Muscle of leg (tissue), 11 donors: ENCODE data around the gene CCNB2. TPM values are rescaled to one million over a fixed set of nuclear protein-coding genes. Genes with fewer than 3 reads are reported as not detected.
A peak's percentile ranks its signal among the peaks of the same experiment; 100 is the strongest.

Source experiments
- DNase-seq: peaks from one replicate; pipeline ENCODE4 v3.0.0; 2013
- H3K27ac ChIP-seq: one replicate; pipeline ENCODE4 v1.5.1; 2013; ENCODE audit warnings: mild to moderate bottlenecking, low read length, control low read depth
- H3K27me3 ChIP-seq: one replicate; pipeline ENCODE4 v1.6.1; 2013; ENCODE audit warnings: low read length; ENCODE audit not compliant: control insufficient read depth, insufficient read depth
- H3K36me3 ChIP-seq: one replicate; pipeline ENCODE4 v1.6.1; 2013; ENCODE audit warnings: low read length; ENCODE audit not compliant: control insufficient read depth, insufficient read depth
- H3K4me1 ChIP-seq: one replicate; pipeline ENCODE4 v1.6.1; 2013; ENCODE audit warnings: low read length; ENCODE audit not compliant: control insufficient read depth, insufficient read depth
- H3K4me3 ChIP-seq: one replicate; pipeline ENCODE4 v1.5.1; 2013; ENCODE audit warnings: low read length, control low read depth
- H3K9me3 ChIP-seq: replicated peaks from 2 replicates; pipeline ENCODE4 v1.6.1; 2013; ENCODE audit warnings: low read depth, low read length; ENCODE audit not compliant: control insufficient read depth
- WGBS: methylation state at CpG from one replicate; pipeline ENCODE4 v1.1.5; 2013; ENCODE audit warnings: missing lambda C conversion rate; ENCODE audit not compliant: insufficient coverage; 5-methylcytosine and 5-hydroxymethylcytosine counted together
- polyA plus RNA-seq, 8 donors: library from polyadenylated mRNA; unstranded; fragments of 120-200 nt; gene quantifications; one replicate each; pipeline versions ENCODE4 v1.2.1 to v1.2.3, GENCODE V29; 2013; ENCODE audit warnings: inconsistent platforms in 1 of 8, low replicate concordance in 1 of 8; ENCODE audit not compliant: insufficient read length in 8 of 8, insufficient read depth in 1 of 8
- total RNA-seq: library from RNA; stranded (reverse); fragments of 120-200 nt; gene quantifications from one replicate; pipeline ENCODE4 v1.2.4, GENCODE V29; 2013

CCNB2 gene
- total and polyA plus RNA-seq, 9 donors, result 13.9 to 29.1 (median 21.3) TPM

- no peak overlapping the region for H3K27ac ChIP-seq
- H3K27me3 ChIP-seq, result no peaks in the 10 kb centered on the region
- H3K36me3 ChIP-seq, result peaks cover 26% of the 10 kb centered on the region
- H3K9me3 ChIP-seq, result no peaks in the 10 kb centered on the region
- DNase-seq, result peak; percentile 86
- no CpG with 5 or more reads among the region's 2 CpGs for WGBS
- no peak overlapping the region for H3K4me3 ChIP-seq
- no peaks in the 10 kb centered on the region for H3K4me1 ChIP-seq
Measured at GRCh38 chr15:59148153-59148833, 43.3 kb downstream of the CCNB2 start.

- no peaks in the 10 kb centered on the region for H3K27me3 ChIP-seq
- H3K27ac ChIP-seq, result no peak overlapping the region
- H3K9me3 ChIP-seq, result no peaks in the 10 kb centered on the region
- DNase-seq, result peak; percentile 57
- peaks cover 37% of the 10 kb centered on the region for H3K36me3 ChIP-seq
- 60% methylated on average over 1 of the region's 2 CpGs for WGBS
- no peaks in the 10 kb centered on the region for H3K4me1 ChIP-seq
- H3K4me3 ChIP-seq, result no peak overlapping the region
Measured at GRCh38 chr15:59150185-59150584, 45.2 kb downstream of the CCNB2 start.

DNA sequence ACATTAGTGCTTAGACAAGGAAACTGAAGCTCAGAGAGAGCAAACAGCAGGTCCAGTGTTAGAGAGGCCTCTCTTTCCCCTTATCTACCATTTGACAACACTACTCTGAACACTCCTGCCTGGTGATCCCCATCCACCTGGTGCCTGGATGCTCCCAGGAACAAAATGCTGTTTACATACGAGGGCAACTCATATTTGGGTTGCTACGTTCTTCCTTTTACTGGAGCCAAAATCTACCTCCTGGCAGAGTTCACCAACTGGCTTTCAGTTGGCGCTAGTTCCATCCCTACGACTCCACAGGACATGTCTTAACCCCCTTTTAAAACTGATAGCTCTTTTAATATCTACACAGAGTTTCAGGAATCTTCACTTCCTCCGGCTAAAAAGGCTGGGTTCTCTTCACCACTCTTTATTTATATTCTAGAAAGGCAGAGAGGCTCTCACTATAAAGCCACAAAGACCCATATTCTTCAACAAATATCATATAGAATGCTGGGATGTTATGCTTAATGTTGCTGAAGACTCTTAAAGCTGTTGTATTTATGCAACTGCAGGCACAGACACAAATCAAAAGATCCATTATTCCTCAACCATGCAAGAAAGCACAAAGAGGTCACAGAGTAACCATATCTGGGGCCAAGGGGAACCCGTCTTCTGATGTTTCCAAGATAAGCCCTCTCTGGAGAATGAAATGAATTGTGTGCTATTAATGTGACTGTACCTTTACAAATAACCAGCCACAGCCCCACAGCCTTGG lies 47.9 kb downstream of the CCNB2 start:
- Histone ChIP-seq H3K36me3 (peaks cover 54% of the 10 kb centered on the region), H3K4me3 (no peak overlapping the region), H3K4me1 (peaks cover 6% of the 10 kb centered on the region), H3K27me3 (no peaks in the 10 kb centered on the region), H3K9me3 (no peaks in the 10 kb centered on the region), H3K27ac (no peak overlapping the region)
- WGBS, result 96% methylated on average over 3 of the region's 6 CpGs
- DNase-seq, result no peak

GRCh38 chr15:59153466-59153865 lies 48.5 kb downstream of the CCNB2 start:
- no peak for DNase-seq
- Histone ChIP-seq H3K4me1 (peaks cover 7% of the 10 kb centered on the region), H3K9me3 (no peaks in the 10 kb centered on the region), H3K27ac (no peak overlapping the region), H3K27me3 (no peaks in the 10 kb centered on the region), H3K4me3 (no peak overlapping the region), H3K36me3 (peaks cover 56% of the 10 kb centered on the region)
- WGBS, result 100% methylated on average over 2 of the region's 8 CpGs

- Histone ChIP-seq H3K36me3 (peaks cover 58% of the 10 kb centered on the region), H3K27me3 (no peaks in the 10 kb centered on the region), H3K4me3 (no peak overlapping the region), H3K27ac (no peak overlapping the region), H3K4me1 (peaks cover 7% of the 10 kb centered on the region), H3K9me3 (no peaks in the 10 kb centered on the region)
- no peak for DNase-seq
- WGBS, result 87% methylated on average over 6 of the region's 8 CpGs
Measured at GRCh38 chr15:59154243-59154642, 49.3 kb downstream of the CCNB2 start.

DNA sequence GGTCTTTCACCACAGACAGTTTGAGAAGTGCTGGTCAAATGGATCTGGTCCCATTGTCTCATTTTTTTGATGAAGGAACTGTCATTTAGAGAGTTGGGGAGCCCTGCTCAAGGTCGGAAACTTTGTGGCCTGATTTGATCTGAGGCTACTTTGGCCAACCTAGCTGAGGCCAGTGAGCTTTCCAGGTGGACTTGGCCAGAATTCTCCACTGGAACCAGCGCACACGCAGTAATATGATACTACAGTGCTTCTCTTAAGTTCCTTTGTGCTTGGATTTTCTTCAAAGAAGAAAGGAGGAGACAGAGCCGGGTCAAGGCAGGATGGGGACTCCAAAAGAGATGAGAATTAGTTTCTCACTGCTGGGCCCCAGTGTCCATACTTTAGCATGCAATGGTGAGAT lies 50.5 kb downstream of the CCNB2 start:
- Histone ChIP-seq H3K9me3 (no peaks in the 10 kb centered on the region), H3K27ac (no peak overlapping the region), H3K4me1 (peaks cover 7% of the 10 kb centered on the region), H3K4me3 (no peak overlapping the region), H3K27me3 (no peaks in the 10 kb centered on the region), H3K36me3 (peaks cover 61% of the 10 kb centered on the region)
- WGBS, result 0% methylated on average over 1 of the region's 4 CpGs
- peak; percentile 67 for DNase-seq

DNA sequence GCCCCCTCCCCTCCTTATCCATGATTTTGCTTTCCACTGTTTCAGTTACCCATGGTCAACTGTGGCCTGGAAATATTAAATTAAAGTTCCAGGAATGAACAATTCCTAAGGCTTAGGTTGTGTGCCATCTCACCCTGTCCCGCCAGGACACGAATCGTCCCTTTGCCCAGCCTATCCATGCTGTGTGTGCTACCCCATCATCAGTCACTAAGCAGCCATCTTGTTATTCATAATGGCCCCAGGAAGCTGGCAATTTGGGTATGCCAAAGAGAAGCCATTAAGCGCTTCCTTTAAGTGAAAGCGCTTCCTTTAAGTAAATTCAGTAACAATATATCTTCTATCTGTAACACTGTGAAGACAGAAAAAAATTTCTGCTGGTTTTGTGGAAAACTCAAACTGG lies 52.5 kb downstream of the CCNB2 start:
- Histone ChIP-seq H3K27me3 (no peaks in the 10 kb centered on the region), H3K9me3 (no peaks in the 10 kb centered on the region), H3K27ac (peak overlapping the region; percentile 29), H3K36me3 (peaks cover 54% of the 10 kb centered on the region), H3K4me1 (peaks cover 7% of the 10 kb centered on the region), H3K4me3 (no peak overlapping the region)
- DNase-seq, result no peak
- WGBS, result 91% methylated on average over 3 of the region's 5 CpGs

DNA sequence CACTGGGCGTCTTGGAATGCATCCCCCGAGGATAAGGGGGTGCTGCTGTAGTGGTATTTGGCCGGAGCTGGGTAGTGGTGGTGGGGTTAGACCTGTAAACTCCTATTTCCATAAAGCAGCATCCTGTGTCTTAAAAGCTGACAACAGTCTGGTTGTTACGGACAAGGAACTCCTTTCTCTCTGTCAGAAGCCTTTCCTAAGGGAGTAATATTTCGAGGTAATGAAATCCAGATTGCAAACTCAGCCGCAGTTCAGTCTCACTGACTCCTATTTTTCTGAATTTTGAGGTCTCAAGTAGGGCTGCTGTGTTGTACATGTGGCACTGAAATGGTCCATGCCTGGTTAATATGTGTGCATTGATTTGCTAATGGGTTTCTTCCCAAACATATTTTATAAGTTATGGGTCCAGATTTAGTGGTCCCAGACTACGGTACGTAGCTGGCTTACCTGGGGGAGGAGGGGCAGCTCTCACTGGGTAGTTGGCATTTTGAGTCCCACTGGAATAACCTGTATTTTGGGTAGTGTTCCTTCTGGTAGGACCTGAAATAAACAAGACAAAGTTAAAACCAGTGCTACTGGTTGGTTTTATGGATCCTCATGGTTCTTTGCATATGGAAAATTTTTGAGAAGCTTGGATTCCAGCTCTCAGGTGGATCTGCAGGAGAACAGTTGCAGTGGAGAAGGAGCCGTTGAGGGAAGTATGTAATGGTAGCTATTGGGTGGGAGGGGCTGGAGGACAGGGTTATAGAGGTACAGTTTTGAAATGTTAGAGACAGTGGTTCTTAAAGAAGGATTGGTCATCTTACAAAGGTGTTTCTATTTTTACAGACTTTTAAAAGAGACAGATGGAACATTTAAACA lies 53.1 kb downstream of the CCNB2 start:
- peak overlapping the region; percentile 29 for H3K27ac ChIP-seq
- no peaks in the 10 kb centered on the region for H3K27me3 ChIP-seq
- H3K9me3 ChIP-seq, result no peaks in the 10 kb centered on the region
- peaks cover 7% of the 10 kb centered on the region for H3K4me1 ChIP-seq
- DNase-seq, result peak; percentile 86
- 43% methylated on average over 3 of the region's 9 CpGs for WGBS
- H3K4me3 ChIP-seq, result no peak overlapping the region
- peaks cover 54% of the 10 kb centered on the region for H3K36me3 ChIP-seq

DNA sequence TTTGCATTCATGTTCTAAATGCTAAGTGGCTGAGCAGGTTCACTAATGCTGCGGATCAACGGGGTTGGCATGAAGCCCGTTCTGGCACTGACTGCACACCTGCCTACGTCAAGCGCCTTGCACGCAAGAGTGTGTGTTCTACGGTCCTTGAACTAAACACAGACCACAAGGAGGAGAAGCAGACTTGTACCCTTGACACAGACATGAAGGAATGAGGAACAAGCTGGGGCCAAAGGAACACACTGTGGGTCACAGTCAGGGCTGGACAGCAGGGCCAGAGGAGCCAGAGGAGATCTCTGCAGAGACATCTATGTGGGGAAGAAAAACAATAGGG lies 53.7 kb downstream of the CCNB2 start:
- Histone ChIP-seq H3K36me3 (peaks cover 48% of the 10 kb centered on the region), H3K9me3 (no peaks in the 10 kb centered on the region), H3K4me3 (no peak overlapping the region), H3K4me1 (peaks cover 7% of the 10 kb centered on the region), H3K27ac (no peak overlapping the region), H3K27me3 (no peaks in the 10 kb centered on the region)
- 67% methylated on average over 5 of the region's 7 CpGs for WGBS
- no peak for DNase-seq

DNA sequence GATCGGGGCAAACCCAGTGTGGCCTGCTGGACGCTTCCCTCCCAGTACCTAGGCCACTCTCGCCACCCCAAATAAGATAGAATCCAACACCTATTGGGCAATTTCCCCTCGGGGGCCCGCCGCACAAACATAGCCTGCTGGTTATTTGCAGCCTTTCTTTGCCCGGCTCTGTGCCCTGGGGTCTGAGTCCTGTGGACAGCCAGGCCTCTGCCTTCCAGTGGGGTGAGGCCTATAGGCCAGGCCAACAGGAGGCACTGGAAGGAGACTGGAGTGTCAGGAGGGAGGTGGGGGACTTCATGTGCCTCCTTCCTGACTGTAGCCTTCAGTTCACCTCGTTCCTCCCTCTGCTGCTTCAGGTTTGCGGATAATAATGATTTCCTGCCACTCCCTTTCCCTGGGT lies 54.3 kb downstream of the CCNB2 start:
- H3K9me3 ChIP-seq, result no peaks in the 10 kb centered on the region
- peaks cover 43% of the 10 kb centered on the region for H3K36me3 ChIP-seq
- peaks cover 7% of the 10 kb centered on the region for H3K4me1 ChIP-seq
- H3K27ac ChIP-seq, result no peak overlapping the region
- H3K4me3 ChIP-seq, result no peak overlapping the region
- DNase-seq, result no peak
- no peaks in the 10 kb centered on the region for H3K27me3 ChIP-seq
- 89% methylated on average over 7 of the region's 9 CpGs for WGBS
